Gastrocnemius medialis (tissue), 4 donors: ENCODE data around the gene ARHGAP24.

ENCODE experiments used
- CTCF ChIP-seq, 5 experiments: fragments of 450-650 bp in 3 of 5; fragments of 200-600 bp in 2 of 5; sonication (generic) in 2 of 5; IDR thresholded peaks in 4 of 5; conservative IDR thresholded peaks in 1 of 5; 1 replicate in 4 of 5; 2 replicates in 1 of 5; pipeline ENCODE4 v1.5.1; 2016 to 2019; ENCODE audit warnings: antibody characterized with exemption in 5 of 5, mild to moderate bottlenecking in 3 of 5, moderate library complexity in 3 of 5
- POLR2A ChIP-seq, 2 donors: fragments of 450-650 bp; IDR thresholded peaks; one replicate each; pipeline ENCODE4 v1.6.1; 2017; ENCODE audit warnings: antibody characterized with exemption in 2 of 2, mild to moderate bottlenecking in 2 of 2, moderate library complexity in 2 of 2

GRCh38 chr4:85431156-85431555 lies 43.8 kb upstream of the ARHGAP24 start:
- TF ChIP-seq POLR2A (IDR thresholded peaks at IDR 0.05) (no peak), CTCF (IDR thresholded peaks at IDR 0.05 in 4 of 5, conservative IDR thresholded peaks at IDR 0.05 in 1 of 5) (no peak)
